AG09319 (cell line): Measurements from ENCODE around the gene RMDN3.

Source experiments
- DNase-seq: peaks from one replicate; pipeline ENCODE4 v3.0.0-alpha.2; 2010; ENCODE audit warnings: low read depth; ENCODE audit errors: extremely low read depth
- TF ChIP-seq, protein P1 (sequence below): IDR thresholded peaks from 2 replicates; pipeline ENCODE4 v1.5.1; 2011; ENCODE audit warnings: low read depth, mild to moderate bottlenecking, inconsistent platforms, low read length, moderate library complexity

RMDN3 gene

DNA sequence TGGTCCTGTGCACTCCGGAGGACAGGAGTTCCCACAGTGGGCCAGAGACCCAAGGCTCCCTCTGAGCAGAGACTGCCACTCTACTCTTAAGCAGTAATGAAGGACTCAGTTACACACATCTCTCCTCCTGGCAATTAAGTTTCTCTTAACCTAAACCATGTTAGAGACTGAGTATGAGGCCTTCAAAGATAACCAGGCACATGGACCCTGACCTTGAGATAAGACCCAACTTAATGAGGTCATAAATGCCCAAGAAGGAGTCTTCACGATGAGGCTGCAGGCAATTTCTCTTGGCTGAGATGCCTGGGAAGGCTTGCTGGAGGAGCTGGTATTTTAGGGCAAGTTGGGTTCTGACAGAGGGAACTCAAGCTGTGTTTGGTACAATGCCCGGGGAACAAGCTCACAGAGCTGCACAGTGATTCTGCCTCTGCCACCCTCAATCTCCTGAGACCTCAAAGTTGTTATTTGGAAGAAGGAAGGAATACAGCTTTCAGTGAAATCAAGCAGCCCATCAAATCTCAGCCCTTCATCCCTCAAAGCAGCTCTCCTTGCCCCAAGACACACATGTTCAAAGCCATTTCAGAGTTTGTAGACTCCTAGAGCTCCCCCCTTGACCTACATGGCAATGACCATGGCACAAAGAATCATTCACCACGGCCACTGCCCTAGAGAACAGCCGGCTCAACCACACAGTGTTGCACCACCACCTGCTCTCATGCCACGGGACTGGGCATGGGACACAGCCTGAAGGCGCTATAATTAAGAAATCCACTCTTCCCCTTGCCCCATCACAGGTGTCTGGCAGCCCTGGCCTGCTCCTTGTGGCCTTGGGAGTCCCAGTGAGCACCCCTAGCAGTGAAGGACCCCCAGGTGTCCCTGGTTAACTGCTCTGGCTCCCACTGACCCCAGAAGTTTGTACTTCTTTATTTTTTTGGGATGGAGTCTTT lies 7.1 kb downstream of the RMDN3 start:
- TF ChIP-seq, protein P1, sequence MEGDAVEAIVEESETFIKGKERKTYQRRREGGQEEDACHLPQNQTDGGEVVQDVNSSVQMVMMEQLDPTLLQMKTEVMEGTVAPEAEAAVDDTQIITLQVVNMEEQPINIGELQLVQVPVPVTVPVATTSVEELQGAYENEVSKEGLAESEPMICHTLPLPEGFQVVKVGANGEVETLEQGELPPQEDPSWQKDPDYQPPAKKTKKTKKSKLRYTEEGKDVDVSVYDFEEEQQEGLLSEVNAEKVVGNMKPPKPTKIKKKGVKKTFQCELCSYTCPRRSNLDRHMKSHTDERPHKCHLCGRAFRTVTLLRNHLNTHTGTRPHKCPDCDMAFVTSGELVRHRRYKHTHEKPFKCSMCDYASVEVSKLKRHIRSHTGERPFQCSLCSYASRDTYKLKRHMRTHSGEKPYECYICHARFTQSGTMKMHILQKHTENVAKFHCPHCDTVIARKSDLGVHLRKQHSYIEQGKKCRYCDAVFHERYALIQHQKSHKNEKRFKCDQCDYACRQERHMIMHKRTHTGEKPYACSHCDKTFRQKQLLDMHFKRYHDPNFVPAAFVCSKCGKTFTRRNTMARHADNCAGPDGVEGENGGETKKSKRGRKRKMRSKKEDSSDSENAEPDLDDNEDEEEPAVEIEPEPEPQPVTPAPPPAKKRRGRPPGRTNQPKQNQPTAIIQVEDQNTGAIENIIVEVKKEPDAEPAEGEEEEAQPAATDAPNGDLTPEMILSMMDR: no peak
- no peak for DNase-seq

DNA sequence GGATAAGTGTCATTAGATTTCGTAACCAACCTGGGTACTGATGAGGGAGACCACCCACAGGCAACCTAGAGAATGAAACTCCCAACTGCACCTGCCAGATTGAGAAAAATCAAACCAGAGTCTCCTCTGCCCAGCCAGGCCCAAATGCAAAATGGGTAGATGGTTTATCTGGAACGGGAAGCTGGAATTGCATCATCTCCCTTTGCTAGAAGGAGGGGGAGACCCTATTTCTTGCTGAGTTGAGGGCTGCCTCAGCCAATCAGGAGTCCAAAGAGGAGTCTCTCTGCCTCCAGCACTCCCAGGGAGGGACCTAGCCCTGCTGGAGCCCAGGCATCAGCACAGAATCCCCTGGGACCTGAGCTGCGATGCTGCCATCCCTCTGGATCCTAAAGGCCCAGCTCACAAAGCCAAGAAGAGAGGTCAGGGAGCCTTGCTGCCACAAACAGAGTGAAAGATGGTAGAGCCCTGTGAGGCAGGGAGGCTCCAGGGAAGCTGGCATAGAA lies 8.1 kb downstream of the RMDN3 start:
- DNase-seq: no peak
- TF ChIP-seq, protein P1: no peak

DNA sequence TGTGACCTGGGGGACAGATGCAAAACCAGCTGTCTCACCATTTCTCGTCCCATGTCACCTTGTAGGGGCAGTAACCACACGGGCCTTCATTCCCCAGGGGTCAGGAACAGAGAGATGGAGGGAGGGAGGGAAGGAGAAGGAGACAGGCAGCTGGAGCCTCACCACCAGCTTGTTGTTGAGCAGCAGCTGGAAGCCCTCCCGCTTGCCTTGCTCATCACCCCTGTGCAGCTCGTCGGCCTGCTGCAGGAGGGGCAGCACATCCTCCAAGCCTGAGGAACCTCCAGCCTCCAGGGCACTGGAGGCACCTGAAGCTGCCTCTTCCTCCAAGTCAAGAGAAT lies 10.3 kb downstream of the RMDN3 start:
- DNase-seq: no peak
- TF ChIP-seq, protein P1: no peak

DNA sequence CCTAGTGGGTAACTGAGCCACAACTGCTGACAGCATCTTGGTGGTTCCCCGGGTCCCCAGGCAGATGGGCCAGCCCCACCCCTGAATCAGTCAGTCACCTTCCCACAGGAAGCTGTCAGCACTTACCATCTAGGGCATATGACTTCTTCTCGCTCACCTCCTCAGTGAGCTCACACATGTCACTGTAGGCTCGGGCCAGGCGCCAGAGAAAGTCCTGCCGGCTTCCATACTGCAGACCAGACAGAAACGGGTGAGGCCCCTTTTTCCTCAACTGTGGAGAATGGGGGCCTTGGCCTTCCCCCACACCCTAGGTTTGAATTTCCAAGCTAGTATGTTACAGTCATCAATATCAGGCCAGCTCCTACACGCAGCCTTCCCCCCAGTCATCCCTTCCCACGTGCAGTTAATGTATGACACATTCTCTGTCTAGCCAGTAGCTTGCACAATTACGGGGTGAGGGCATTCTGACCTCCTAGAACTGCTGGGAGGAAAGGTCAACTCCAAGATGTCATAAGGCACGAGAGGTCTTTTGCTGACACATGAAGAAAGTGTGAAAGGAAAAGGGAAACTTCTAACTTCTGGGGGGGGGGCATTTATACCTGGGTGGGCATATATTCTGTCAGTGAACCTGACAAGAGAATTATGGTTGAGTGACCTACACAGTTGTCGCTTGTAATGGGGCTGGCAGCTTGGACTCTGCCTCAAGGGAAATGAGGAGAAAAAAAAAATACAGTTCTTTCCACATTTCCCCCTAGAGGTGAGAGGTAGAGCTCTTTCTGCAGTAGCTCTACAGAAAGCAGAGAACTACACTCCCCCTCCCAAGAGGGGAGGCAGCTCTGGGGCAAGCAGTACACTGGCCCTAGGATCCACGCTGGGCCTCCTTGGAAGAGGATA lies 10.9 kb downstream of the RMDN3 start:
- TF ChIP-seq, protein P1: 0 out of 2 replicates have a peak, but pooled peaks have one; percentile 4
- DNase-seq: no peak

DNA sequence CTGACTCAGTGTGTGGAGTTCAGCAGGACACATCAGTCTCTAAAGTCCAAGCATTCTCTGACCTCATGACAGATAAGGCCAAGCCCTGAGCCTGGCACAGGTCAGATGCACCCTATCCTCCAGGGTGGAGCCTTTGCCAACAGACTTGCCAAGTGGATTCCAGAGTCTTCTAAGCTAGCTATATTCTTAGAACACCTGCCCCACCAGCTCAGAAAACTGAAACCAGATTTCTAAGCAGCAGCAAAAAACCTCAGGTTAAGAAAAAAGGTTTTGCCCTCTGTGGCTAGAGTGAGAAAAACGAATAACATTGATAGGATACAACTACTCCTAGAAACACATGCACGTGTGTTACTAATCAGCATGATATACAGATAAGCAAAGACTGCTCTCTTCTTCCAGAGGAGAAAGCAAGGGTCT lies 11.6 kb downstream of the RMDN3 start:
- DNase-seq: no peak
- TF ChIP-seq, protein P1: no peak

DNA sequence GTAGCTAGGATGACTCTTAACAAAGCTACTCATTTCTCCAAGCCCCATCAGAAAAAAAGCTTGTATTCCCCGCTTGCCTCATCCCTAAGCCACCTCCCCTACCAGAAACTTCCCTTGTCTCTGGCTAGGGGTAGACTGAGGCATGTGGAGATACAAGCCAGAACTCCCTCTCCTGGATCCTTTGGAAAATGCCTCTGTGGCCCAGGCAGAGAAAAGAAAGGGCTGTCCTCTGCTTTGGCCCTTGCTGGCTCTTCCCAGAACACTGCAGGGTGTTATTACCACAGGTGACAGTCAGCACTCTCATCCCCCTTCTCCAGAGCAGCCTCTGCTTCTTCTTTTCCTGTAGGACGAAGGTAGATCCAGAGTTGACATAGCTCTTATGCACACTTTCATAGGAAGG lies 15.2 kb downstream of the RMDN3 start:
- no peak for DNase-seq
- TF ChIP-seq, protein P1: no peak
